Dedifferentiated amniotic fluid mesenchymal stem cell (primary cell): ENCODE results near the gene ZNF414.

Experiments used
- DNase-seq: peaks from one replicate; pipeline ENCODE4 v3.0.0-alpha.2; 2016; ENCODE audit errors: extremely low spot score

ZNF414 gene

GRCh38 chr19:8490395-8490760 is 23.6 kb downstream of the ZNF414 start:
- DNase-seq = no peak

- DNase-seq = no peak
These were observed 24.2 kb downstream of the ZNF414 start for GRCh38 chr19:8489561-8490394.

- DNase-seq = no peak
These were observed 25.6 kb downstream of the ZNF414 start for GRCh38 chr19:8488365-8488764.

GRCh38 chr19:8487137-8487851 is 26.7 kb downstream of the ZNF414 start:
- DNase-seq = no peak

- no peak for DNase-seq
These were observed 27.3 kb downstream of the ZNF414 start for GRCh38 chr19:8486661-8487136.

- DNase-seq = no peak
These were observed 28.2 kb downstream of the ZNF414 start for GRCh38 chr19:8485561-8486371.

GRCh38 chr19:8484331-8484894 is 29.6 kb downstream of the ZNF414 start:
- DNase-seq = no peak

GRCh38 chr19:8483165-8483564 is 30.8 kb downstream of the ZNF414 start:
- no peak for DNase-seq

- no peak for DNase-seq
These were observed 31.3 kb downstream of the ZNF414 start for GRCh38 chr19:8482696-8483095.

GRCh38 chr19:8481616-8482015 is 32.4 kb downstream of the ZNF414 start:
- DNase-seq = no peak

- no peak for DNase-seq
These were observed 32.8 kb downstream of the ZNF414 start for GRCh38 chr19:8481201-8481600.

GRCh38 chr19:8478598-8478997 is 35.4 kb downstream of the ZNF414 start:
- DNase-seq = no peak

- no peak for DNase-seq
These were observed 36.1 kb downstream of the ZNF414 start for GRCh38 chr19:8477889-8478288.

GRCh38 chr19:8476524-8476923 is 37.4 kb downstream of the ZNF414 start:
- DNase-seq = no peak

GRCh38 chr19:8475005-8475404 is 39.0 kb downstream of the ZNF414 start:
- DNase-seq = no peak

- DNase-seq = no peak
These were observed 40.1 kb downstream of the ZNF414 start for GRCh38 chr19:8473648-8474476.

GRCh38 chr19:8469613-8470368 is 44.2 kb downstream of the ZNF414 start:
- no peak for DNase-seq

- DNase-seq = peak; percentile 19
These were observed 45.1 kb downstream of the ZNF414 start for GRCh38 chr19:8468761-8469373.

- DNase-seq = no peak
These were observed 45.8 kb downstream of the ZNF414 start for GRCh38 chr19:8468124-8468523.

GRCh38 chr19:8466018-8466417 is 47.9 kb downstream of the ZNF414 start:
- peak; percentile 19 for DNase-seq
